ENCODE results near the gene MPZL1.
A peak's percentile ranks its signal among the peaks of the same experiment; 100 is the strongest.
"Not testable (repeated sequence)": the region's sequence is repeated elsewhere in the genome, so short reads cannot be mapped to it uniquely, and the experiment has no call there.

Gene MPZL1

DNA sequence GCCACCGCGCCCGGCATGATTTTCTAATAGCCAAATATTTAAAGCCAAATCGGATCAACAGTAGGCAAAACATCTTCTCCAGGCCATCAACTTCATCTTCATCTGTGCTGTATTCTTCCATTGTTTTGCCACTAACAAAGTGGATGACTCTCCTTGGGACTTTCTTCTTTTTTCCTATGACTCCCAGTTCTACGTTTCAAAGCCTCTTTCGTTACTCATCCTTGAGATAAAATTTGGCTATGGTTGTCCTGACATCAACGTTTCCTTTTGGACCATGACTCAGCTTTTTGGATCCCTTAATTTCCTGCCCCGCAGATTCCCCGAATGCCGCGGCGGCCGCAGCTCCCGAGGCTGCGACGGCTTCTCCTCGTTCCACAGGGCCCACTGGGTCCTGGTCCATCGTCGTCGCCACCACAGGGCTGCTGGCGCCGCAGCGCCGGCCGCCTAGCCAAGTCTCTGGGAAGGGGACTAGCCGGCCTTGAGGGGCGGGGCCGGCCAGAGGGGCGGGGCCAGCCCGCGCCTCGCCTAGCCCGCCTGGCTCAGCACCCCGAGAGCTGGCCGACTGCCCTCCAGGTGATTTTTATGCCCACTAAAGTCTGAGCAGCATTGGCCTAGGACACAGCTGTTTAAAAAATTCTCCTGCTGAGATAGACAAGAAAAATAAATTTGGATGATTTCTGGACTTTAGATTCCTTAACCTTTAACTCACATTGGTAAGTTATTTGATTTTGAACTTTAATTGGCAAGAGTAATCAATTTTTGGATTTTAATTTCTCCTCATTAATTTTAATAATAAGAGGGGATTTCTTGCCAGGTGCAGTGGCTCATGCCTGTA is 98.3 kb downstream of the MPZL1 start:
- DNase-seq, result peak; percentile 13

DNA sequence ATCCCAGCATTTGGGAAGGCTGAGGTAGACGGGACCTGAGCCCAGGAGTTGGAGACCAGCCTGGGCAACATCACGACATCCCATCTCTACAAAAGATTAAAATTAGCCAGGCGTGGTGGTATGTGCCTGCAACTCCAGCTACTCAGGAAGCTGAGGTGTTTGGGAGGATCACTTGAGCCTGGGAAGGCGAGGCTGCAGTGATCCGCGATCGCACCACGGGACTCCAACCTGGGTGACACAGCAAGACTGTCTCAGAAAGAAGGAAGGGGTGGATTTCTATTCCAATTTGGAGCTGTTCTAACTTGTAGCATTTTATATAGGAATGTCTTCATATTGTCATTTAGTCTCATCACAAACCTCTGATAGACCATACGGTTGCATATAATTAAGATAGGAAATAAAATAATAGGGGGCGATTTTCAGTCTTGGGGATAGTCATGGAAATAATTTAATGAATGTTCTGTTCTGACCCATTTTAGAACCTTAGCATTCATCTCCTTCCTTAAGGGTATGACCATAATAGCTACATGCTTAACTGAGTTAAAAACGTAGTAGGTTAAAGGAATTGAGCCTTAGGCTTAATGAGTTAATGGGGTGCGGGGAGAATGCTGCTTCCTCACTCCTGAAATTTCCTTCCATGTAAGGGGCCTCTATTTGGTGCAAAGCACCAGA is 99.0 kb downstream of the MPZL1 start:
- DNase-seq, result no peak

DNA sequence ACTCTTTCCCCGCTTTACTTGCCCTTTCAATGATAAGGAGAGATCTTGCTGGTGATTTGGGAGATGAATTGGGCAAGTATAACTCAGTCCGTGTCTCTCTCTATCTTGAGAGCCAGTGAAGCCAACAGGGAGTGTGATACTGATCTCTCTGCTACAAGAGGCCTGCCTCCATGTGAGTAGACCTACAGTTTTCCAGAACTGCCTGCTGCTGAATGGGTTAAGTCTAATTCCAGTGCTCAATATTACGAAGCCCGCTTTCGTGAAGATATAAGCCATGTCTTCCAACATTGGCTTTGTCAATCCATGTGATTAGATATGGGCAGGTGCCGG is 99.5 kb downstream of the MPZL1 start:
- DNase-seq, result no peak

DNA sequence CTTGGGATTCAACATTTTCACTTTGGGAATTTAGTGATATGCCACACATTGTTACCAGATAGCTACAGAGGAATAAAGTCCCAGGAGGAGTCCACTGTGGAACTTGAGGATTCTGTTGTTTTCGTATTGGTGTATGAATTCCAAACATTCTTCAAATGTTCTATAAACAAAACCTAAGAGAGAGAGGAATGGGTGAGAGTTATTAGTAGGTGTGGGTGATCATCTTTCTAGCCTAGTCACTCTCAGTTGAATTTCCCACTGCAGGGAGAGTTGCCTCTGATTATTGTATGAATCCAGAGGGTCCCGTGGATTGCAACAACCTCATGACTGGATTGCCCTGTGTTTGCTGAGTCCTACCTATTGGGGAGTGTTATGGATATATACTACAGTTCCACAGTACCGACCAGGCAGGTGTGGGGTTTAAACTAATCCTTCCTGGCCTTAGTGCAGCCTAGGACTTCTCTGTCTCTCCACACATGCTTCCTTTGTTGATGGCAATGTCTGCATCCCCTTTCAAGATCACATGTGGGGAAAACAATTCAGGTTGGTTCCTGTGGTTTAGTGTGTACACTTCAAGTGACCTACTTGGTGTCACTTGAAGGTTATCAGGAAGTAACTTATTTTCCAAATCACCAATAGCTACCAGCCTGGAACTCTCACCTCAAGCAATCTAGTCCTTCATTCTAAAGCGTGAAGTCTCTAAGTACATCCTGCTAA is 100.3 kb downstream of the MPZL1 start:
- DNase-seq, result no peak

DNA sequence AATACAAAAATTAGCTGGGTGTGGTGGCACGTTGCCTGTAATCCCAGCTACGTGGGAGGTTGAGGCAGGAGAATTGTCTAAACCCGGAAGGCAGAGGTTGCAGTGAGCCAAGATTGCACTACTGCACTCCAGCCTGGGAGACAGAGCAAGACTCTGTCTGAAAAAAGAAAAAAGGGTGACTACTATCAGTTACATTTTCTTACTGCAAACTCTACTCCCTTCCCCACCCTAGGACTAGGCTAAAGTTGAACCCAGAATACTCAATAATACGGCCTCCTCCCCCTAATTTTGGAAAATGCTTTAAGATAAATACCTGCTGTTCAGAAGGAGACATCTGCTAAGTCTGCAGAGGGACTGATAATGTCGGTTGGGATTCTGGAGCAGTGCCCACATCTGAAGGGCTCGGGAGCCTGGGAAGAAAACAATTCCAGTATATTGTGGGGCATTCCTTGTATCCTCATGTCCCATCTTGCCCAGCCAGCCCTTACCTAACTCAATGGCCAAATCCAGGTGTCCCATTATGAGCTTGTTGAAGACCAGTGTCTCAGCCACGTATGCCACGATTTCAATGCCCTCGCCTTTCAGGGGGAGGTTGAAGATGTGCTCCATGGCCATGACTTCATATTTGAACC is 102.5 kb downstream of the MPZL1 start:
- DNase-seq, result no peak

DNA sequence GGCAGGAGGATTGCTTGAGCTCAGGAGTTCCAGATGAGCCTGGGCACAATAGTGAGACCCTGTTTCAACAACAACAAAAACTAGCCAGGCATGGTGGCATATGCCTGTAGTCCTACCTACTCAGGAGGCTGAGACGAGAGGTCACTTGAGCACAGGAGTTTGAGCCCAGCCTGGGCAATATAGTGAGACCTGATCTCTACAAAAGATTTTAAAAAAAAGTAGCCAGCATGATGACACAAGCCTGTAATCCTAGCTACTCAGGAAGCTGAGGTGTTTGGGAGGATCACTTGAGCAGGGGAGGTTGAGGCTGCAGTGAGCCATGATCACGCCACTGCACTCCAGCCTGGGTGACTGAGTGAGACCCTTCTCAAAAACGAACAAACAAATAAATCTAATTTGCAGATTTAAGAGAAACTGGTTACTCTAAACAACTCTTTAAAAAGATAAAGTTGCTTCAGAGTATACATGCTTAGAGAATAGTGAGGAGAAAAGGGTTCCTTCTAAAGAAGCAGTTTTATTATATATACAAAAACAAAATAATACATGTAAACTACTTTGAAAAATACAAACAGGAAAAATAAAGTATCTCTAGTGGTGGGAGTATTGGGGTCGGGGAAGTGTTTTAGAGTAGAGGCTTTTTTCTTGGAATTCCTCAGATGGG is 103.8 kb downstream of the MPZL1 start:
- DNase-seq, result no peak

DNA sequence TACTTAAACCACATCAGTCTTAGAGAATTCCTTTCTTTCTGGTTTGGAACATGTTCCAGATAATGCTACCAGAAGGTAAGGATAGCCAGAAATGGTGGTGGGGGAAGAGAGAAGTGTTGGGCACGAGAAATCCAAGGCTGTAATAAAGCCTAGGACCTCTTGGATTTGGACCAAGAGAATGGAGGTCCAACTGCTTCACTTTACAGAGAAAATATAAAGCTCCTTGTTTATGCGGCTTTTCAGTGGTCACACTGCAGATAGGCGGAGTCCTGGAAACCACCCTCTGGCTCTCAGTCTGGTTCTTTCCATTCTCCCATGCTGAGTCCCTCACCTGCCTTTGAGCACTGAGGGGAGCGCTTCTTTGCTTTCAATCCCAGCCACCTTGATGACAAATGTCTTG is 104.3 kb downstream of the MPZL1 start:
- DNase-seq, result no peak

DNA sequence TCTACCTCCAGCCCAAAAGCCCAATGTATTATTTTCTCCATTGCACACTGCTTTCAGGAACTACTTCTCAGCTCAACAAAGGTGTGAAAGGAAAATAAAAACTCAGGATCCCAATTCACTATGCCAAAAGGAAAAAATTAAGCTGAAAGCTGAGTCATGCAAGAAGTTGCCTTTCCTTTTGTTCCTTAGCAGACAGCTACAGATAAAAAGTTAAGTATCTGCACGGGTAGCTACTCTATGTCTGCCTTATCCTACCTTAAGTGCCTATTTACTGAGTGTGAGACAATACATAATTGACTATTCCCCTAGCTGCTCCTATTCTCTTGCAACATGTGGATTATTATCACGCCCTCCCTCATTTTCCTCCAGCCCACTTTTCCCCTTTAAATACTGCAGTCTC is 108.1 kb downstream of the MPZL1 start:
- no peak for DNase-seq

DNA sequence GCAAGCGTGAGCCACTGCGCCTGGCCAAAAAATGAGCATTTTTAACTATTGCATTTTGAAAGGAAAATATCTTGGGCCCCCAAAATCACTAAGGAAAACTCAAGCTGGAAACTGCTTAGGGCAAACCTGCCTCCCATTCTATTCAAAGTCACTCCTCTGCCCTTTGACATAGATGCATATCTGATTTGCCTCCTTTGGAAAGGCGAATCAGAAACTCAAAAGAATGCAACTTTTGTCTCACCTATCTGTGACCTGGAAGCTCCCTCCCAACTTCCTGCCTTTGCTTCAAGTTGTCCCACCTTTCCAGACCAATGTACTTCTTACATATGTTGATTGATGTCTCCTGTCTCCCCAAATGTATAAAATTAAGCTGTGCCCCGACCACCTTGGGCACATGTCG is 108.9 kb downstream of the MPZL1 start:
- DNase-seq, result not testable (repeated sequence)

DNA sequence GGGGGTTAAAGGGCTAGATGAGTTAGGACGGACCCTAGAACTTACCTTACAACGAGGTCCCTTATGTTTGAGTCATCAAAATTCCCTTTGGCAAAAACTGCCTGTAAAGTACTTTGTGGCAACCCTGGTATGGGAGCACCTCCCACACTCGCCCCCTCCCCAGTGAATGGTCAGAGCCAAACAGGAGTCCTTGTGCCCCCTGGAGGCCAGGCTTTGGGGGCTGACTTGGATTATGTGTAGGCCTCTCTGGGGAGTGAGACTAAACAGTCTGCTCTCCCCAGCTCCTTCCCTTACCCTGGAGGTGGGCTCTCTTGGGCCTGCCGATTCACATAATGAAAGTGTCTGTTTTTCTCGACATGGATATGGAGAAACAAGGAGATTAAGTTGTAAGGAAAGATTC is 110.9 kb downstream of the MPZL1 start:
- DNase-seq, result no peak

DNA sequence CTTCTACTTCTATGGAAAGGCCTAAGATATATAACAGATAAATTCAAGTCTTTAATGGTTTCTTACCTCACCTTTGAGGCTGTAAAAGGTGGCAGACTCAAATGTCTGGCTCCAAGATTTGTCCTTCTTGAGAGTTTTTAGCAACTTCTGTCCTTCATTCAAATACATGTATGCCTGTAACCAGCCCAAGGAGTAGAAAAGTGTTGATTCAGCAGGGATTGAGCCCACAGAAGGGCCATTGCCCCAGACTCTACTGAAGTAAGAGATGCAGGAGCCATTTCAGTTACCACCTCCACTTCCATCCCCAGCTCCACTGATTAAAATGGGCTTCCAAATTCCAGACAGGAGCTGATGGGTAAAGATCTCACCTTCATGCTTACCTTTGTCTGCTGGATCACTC is 112.1 kb downstream of the MPZL1 start:
- DNase-seq, result no peak

DNA sequence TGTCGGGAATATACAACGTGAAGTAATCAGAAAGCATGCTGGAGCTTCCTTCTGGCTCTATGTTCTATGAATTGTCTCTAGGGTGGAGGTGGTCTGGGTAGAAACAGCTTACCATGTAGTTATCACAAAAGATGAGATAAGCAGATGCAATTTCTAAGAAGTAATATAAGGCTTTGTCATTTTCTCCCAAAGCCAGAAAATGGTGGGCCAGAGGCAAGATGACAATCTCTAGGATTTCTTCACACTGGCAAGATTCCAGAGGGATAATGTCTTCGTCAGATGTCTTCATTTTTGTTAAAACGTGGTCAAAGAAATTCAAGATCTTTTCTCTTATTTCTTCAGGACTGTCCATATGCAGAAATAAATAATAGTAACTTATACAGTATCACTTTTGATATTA is 114.4 kb downstream of the MPZL1 start:
- DNase-seq, result no peak

DNA sequence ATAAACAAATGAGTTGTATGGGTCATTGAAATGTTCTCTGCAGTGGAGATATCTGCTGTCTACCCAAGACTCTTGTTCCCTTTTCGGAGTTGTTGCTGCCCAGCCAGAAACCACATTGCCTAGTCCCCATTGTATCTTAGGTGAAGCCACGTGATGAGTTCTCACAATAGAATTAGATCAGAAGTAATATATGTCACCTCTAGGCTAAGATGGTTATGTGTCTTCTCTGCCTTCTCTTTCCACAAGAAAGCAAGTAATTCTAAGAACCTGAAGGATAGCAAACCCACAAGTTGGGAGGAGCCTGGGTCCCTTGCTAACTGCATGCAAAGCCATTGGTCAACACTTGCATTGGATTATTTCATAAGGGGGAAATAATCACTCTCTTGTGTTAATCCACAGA is 115.5 kb downstream of the MPZL1 start:
- DNase-seq, result no peak

DNA sequence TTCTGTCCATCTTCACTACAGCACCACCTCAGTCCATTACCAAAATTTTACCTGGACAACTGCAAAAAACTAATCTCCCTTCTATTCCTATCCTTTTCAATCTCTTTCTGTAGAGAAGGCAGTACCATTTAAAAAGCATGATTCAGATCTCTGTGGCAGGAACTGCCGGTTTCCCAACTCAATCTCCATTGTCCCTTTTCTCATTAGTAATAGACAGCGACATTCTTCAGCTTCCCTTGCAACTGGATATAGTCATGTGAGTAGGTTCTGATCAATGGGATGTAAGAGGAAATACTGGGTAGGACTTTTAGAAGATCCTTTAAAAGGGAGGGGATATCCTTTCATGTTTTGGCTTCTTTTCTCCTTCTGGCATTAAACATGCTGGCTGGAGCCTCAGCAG is 117.2 kb downstream of the MPZL1 start:
- no peak for DNase-seq
